GM15510 (cell line): ENCODE results near the gene CDT1.

Experiments used
- POLR2A ChIP-seq: IDR thresholded peaks from 3 replicates; pipeline ENCODE4 v1.6.1; 2011; ENCODE audit warnings: borderline replicate concordance; ENCODE audit not compliant: insufficient read length; ENCODE audit errors: extremely low read depth

Gene CDT1

DNA sequence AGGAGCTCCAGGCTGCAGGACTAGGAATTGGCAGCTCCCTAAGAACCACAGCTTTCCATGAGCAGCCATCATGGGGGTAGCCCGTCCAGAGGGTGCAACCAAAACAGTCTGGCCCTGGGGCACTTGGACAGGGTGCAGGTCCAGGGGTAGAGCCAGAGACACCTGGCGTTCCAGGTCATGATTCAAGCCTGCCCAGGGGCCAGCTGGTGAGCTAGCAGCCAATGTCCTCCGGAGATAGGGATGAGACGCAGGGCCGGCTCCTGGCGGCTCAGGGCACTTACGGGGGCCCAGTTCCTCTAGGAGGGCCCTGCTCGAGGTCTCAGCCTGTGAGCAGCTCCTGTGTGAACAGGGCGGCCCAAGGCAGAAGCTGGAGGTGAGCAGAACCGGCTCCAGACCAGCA lies 40.6 kb upstream of the CDT1 start:
- TF ChIP-seq POLR2A: no peak

DNA sequence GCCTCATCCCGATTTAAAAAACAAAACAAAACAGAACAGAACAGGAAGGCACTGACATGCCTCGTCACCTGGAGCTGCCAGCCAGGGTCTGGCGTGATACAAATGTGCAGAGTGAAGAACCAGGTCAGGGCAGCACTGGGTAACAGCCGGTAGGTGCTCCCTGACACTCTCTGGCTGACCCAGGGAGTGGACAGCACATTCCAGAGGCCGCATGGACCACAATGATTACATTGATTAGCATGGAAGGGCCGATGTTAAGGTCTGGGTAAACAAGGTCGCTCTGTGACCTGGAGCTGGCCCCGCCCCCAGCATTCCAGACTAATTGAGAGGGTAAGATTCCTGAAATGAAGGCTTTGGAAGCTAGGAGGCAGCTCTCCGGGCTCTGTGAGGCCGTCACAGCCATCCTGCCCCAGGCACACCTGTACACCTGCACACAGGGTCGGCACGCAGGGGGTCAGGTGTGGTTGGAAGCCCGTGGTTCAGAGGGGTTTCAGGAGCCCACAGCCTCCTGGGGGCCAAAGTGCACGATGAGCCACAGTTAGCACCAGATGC lies 40.0 kb upstream of the CDT1 start:
- no peak for TF ChIP-seq POLR2A

DNA sequence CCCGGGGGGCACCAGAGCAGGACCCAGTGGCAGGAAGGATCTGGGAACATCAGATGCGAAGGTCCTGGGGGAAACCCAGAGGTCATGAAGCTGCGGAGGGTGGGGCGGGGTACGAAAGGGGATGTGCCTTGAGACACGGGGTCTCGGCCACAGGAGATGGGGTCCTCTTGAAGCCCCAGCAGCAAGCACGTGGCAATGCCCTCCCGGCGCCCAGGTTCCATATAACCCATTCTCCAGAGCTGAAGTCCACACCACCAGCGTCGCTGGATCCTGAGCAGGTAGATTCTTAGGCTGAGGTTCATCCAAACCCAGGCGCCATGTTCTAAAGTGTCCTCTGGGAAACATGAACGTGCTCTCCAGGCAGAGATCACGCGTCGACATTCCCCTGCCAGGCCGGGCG lies 39.5 kb upstream of the CDT1 start:
- TF ChIP-seq POLR2A: no peak

DNA sequence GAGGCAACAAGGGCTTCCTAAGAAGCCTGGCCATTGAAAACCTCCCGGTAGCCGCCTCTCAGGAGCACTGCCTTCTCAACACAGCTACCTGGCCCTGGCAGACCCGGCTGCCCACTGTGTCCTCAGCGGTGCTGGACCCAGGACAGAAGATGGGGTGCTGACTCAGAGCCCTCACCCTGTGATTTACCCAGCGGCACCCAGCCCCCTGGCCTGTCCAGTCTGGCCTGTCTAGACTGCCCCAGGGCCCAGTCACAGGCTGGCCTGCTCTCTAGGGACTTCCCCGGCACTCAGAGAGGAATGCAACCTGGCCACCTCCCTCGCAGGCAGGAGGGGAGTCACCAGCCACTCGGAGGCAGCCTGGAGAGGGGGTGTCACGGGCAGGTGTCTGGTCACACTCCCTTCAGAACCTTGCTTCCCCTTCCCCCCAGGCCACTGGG lies 38.7 kb upstream of the CDT1 start:
- no peak for TF ChIP-seq POLR2A

DNA sequence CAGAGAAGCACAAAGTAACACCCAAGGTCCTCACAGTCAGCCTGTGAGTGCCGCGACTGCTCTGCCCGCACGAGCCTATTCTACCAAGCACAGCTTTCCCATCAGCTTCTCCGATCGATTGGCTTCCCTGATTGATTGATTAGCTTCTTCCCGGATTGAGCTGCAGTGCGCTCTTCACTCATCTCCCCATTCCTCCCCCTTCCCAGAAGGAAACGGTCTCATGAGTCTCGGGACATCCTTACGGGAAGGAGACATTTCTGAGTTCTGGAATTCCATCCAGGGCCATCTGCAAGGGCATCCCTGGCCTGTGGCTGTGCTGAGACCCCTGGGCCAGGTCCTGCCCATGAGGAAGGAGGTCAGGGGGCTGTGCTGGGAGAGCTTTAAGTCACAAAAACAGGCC lies 36.6 kb upstream of the CDT1 start:
- TF ChIP-seq POLR2A: no peak

DNA sequence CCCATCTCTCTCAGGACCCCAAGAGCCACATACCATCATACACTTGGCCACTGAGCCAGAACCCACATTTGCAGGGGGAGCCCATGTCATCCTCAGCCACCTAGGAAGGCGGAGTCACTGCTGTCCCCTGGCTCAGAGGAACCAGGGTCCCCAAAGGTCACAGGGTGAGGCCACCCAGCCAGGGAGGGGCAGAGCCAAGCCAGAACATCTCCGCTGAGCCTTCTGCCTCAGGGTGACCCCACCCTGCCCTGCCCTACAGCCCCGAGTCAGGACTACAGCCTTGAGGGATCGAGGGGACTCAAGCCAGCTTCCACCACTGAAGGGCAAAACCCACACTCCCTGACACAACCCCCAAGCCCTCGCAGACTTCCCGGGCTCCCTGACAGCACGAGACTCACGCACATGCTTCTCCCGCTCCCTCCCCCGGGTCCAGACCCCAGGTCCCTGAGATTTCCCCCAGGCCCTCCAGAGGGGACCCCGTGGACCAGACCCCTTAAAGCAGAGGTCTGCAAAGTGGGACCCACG lies 36.0 kb upstream of the CDT1 start:
- TF ChIP-seq POLR2A: no peak

DNA sequence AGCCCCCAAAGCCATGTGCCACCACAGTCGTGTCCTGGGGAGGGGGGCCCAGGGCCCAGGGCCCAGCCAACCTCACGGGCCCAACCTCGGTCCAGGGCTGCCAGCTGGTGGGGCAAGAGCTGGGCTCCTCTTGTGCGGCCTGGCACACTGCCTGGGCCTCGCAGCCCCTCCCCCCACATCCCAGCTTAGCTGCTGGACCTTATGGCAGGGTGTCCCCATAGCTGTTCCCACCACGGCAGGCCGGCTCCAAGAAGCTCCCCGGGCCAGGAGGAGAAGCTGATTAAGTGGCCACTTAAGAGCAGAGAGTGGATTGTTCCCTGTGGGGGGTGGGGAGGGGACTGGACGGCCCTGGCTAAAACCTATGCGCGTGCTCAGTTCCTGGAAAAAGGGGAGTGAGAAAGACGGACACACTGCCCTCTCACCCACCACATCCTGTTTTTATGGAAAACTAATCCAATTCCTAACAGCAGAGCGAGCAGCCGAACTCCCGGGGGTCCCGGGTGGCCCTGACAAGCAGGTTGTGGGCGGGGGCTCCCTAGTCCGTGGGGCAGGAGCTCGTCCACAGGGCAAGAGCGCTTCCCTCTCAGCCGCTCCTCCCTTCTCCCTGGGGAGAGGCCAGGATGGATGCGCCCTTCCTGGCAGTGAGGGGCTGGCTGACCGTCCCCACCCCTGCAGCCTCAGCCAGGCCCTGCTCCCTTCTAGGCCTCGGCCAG lies 35.4 kb upstream of the CDT1 start:
- TF ChIP-seq POLR2A: no peak

DNA sequence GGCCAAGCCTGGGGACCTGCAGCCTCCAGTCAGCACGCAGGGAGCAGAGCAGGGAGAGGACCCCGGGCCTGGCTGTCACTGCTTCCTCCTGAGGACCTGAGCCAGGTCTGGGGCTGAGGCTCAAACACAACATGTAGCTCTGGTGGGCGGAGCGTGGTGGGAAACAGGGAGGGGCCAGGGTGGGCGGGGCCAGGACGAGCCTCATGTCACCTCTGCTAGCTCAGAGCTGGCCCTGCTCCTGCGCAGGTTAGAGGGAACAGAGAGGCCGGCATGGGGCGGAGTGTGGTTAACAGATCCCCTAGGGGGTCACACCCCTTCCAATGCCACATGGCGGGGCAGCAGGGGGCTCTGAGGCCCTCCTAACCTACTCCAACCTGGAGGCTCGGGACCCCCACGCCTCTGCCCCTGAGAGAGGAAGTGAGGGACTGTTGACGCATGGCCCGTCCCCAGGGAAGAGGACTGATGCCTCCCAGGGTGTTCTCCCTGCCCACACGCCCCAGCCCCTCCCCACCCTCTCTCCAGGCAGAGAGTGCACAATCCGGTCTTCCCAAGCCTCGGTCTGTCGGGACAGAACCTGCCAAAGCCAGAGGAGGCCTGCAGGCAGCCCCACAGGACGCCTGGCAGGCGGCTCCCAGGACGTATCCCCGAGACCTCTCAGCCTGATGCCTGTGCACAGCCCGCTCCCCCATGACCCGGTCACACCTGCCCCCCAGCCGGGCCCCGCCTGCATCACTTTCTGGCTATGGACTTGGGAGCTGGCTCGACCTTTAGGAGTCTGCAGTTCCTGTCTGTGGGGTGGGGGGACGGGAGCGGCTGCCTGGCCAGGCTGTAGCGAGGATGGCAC lies 33.8 kb upstream of the CDT1 start:
- TF ChIP-seq POLR2A: no peak

DNA sequence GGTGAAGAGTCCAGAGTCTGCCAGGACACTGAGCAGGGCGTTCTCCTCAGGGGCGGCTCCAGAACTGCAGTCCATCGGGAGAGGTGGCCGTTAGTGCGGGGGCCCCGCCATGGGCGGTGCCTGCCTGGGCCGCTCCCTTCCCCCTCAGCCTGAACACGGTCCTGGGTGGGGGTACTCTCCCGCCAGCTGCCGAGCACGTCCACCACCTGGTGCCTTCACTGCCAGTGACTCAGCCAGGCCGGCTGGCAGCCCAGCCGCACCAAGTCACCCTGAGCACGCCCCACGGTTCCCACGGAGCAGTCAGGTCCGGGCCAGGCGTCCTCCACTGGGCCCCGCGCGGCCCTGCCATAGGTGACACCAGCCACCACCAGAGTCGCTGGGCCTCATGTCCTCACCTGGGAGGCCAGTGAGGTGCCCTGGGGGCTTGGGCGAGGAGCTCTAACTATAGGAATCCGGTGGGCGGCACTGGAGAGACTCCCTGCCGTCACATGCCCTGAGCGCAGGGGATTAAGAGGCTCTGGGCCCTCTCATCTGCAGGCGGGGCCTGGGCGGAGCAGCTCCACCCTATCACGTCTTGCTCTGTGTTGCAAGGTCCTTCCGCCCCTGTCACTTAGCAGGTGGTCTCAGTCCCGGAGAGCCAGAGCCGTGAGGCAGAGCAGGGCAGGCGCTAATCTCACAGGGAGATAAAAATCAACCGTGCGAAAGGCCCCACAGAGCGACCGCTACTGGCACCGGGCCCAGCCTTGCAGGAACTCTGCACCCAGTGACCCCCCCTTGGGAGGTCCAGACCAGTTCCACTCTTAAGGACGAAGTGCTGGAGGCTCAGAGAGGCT lies 32.9 kb upstream of the CDT1 start:
- no peak for TF ChIP-seq POLR2A

DNA sequence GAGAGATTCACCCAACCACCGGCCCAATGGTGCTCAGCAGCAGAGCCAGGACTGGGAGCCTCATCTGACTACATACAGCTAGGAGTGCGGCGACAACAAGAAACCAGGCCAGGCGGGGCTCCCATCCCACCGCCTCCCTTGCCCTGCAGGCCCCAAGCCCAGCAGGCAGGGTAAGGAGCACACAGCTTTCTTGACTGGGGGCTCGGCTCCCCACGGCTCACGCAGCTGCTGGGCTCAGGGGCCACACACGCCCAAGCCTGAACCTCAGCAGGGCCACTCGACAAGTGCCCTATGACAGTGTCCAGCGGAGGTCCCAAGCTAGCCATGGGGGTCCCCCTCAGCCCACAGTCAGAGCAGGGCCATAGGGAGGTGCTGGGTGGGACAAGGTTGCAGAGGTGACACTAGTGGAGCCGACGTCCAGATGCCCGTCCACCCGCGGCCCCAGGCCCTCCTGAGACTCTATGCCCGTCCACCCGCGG lies 32.3 kb upstream of the CDT1 start:
- no peak for TF ChIP-seq POLR2A

DNA sequence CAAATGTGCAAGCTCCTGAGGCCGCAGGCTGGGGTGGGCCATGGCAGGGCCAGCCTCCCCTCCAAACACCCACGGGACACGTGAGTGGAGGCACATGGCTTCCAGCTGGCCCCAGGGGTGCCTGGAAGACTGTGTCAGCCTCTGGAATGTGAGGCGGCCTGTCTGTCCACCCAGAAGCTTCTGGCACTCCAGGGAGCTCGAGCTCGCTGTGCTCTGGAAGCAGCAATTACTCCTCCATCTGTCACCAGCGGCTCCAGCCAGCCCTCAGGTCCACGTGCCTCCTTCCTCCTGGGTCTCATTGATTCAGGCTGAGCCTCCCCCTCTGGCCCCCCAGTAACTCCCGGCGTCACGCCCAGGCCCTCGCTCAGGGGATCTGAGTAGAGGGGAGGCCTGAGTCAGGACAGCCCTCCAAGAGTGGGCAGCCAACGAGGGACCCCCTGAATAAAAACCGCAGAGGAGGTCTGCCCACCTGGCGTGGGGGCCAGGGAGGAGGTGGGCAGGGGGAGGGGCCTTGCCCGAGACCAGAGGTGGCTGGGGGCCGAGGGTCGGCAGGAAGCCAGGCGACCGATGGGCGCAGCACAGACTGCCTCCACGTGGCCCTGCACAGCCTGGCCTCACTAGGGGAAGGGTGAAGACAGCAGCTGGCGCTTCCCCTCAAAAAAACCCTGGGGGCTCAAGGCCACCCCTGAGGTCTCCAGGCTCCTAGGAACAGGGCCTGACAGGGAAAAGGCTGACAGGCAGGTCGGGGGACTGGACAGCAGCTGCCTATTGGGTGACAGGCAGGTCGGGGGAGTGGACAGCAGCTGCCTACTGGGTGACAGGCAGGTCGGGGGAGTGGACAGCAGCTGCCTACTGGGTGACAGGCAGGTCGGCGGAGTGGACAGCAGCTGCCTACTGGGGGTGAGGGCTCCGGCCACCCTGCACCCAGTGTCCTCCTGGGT lies 30.4 kb upstream of the CDT1 start:
- no peak for TF ChIP-seq POLR2A

DNA sequence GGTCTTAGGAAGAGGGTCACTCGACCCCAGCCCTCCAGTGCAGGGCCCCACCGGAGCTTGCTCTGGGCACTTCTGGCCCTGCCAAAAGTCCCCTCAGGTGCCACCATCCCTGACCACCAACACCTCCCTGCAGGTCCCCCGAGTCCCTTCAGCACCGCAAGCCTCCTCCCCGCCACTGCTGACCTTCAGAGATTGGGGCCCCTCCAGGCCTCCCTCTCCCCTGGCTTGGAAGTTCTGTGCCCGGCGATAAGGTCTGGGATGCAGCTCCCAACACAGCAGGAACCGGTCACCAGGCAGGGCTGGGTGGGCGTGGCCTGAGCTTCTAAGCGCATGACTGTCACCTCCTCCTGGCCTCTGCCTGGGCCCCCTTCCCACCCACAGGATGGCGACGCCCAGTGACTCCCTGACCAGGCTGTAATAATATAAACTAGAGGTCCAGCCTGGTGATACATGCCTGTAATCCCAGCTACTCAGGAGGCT lies 29.7 kb upstream of the CDT1 start:
- no peak for TF ChIP-seq POLR2A

DNA sequence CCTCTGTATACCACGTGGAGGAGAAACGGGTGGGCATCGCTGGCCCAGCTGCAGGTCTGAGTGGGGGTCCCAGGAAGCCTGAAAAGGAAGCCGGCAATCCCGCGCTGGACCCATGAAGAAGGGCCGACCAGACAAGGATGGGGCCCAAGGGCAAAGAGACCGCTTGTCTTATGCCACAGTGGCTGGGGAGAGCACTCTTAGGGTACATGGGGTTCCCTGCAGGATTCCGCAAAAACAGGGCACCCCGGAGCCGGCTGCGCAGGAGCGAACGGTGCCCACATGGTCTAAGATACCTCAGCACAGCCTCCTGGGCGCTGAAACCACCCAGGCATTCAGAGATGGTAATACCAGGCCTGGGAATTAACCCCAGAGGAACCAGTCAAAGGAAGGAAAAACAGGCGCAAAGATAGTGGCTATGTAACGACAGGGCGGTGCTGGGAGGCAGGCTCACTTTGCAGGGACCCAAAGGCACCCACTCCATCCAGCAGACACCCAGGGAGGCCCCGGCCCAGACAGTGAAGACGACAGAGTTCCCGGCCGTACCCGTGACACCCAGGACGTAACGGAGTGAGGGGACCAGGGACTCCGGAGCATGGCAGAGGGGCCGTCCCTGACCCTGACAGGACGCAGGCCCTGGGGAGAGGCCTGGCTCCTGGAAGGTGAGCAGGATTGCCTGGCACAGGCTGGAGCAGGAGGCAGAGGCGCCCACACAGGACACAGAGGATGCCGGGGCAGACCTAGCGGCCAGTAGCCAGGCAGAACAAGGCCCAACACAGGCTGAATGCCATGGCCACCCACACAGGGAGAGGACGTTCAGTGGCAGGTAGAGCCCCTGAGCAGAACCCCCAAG lies 28.8 kb upstream of the CDT1 start:
- no peak for TF ChIP-seq POLR2A

DNA sequence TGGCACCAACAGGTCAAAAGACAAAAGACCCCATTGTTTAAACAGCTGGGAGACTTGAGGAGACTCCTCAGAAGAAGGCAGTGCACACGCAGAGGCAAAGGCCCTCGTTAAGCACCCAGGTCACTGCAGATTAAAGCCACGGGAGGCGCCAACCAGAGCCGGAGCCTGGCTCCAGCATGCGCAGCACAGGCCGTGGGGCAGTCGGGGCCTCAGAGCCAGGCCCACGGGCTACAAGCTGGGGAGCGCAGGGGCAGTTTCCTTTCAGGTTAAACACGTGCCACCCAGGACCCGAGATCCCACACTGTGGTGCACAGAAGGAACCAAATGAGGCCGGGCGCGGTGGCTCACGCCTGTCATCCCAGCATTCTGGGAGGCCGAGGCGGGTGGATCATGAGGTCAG lies 27.8 kb upstream of the CDT1 start:
- TF ChIP-seq POLR2A: no peak
